H1 (cell line): Measurements from ENCODE around the gene RAI14. TPM values are rescaled to one million over a fixed set of nuclear protein-coding genes. Genes with fewer than 3 reads are reported as not detected.

Source experiments
- CTCF ChIA-PET: fragments of 300-600 bp; sonication (Branson Sonifier 250); formaldehyde crosslinking; loops from one replicate; lab custom pipeline; 2021; ENCODE audit not compliant: partially characterized antibody; lab: Charles Lee
- POLR2A ChIA-PET: fragments of 300-600 bp; sonication (Branson Sonifier 250); formaldehyde crosslinking; loops from one replicate; lab custom pipeline; 2021; ENCODE audit warnings: inconsistent platforms; ENCODE audit not compliant: partially characterized antibody; lab: Charles Lee
- DNase-seq, 2 experiments: peaks; one replicate each; pipeline versions ENCODE4 v3.0.0 to v3.0.0-alpha.2; 2010 to 2022; ENCODE audit warnings: low spot score in 2 of 2, low read depth in 1 of 2, mixed read lengths in 1 of 2
- FAIRE-seq: peaks from 2 replicates; lab custom pipeline; 2011; peaks lifted over from hg19 to GRCh38; lab: Jason Lieb, UNC
- H2AFZ ChIP-seq: 2 replicates; pipeline ENCODE4 v1.8.1; 2012; ENCODE audit warnings: low read length, inconsistent platforms
- H2AK5ac ChIP-seq: 2 replicates; pipeline ENCODE4 v1.6.1; 2013; ENCODE audit warnings: low read depth, low read length
- H2BK120ac ChIP-seq: replicated peaks from 2 replicates; pipeline ENCODE3; 2013; ENCODE audit warnings: low read depth, low read length, inconsistent platforms
- H2BK12ac ChIP-seq: 2 replicates; pipeline ENCODE4 v1.6.1; 2013; ENCODE audit warnings: low read depth, low read length
- H2BK15ac ChIP-seq: 2 replicates; pipeline ENCODE4 v1.6.1; 2013; ENCODE audit warnings: low read length
- H2BK20ac ChIP-seq: 2 replicates; pipeline ENCODE4 v1.6.1; 2013; ENCODE audit warnings: low read length
- H2BK5ac ChIP-seq: 2 replicates; pipeline ENCODE4 v1.6.1; 2013; ENCODE audit warnings: low read depth, low read length
- H3K14ac ChIP-seq: 2 replicates; pipeline ENCODE4 v1.6.1; 2013; ENCODE audit warnings: inconsistent platforms; ENCODE audit not compliant: insufficient read length
- H3K18ac ChIP-seq: 2 replicates; pipeline ENCODE4 v1.6.1; 2013; ENCODE audit warnings: low read length; ENCODE audit errors: extremely low read depth
- H3K23ac ChIP-seq: 2 replicates; pipeline ENCODE4 v1.6.1; 2013; ENCODE audit warnings: inconsistent platforms; ENCODE audit not compliant: insufficient read length
- H3K23me2 ChIP-seq: 2 replicates; pipeline ENCODE4 v1.6.1; 2013; ENCODE audit warnings: low read depth, low read length
- H3K27ac ChIP-seq: 2 replicates; pipeline ENCODE4 v1.6.1; 2011; ENCODE audit warnings: low read depth, low read length, inconsistent platforms
- H3K27me3 ChIP-seq, 4 experiments: replicated peaks in 1 of 4; 1 replicate in 1 of 4; 2 replicates in 3 of 4; pipeline versions ENCODE4 v1.6.1 to v1.8.1; 2011 to 2013; ENCODE audit warnings: low read length in 3 of 4, mild to moderate bottlenecking in 3 of 4, inconsistent platforms in 2 of 4, mixed read lengths in 2 of 4, moderate library complexity in 1 of 4; ENCODE audit not compliant: control insufficient read depth in 3 of 4, insufficient read depth in 3 of 4; ENCODE audit errors: extremely low read depth in 1 of 4
- H3K36me3 ChIP-seq, 4 experiments: 2 replicates each; pipeline versions ENCODE4 v1.6.1 to v1.8.1; 2011 to 2013; ENCODE audit warnings: mild to moderate bottlenecking in 4 of 4, low read length in 3 of 4, moderate library complexity in 2 of 4, control low read depth in 1 of 4, inconsistent platforms in 1 of 4; ENCODE audit not compliant: insufficient read depth in 4 of 4, control insufficient read depth in 2 of 4
- H3K4ac ChIP-seq: replicated peaks from 2 replicates; pipeline ENCODE3; 2013; ENCODE audit warnings: low read length, low read depth, mixed read lengths, inconsistent platforms; ENCODE audit not compliant: insufficient read length
- H3K4me1 ChIP-seq, 4 experiments: replicated peaks in 1 of 4; 1 replicate in 1 of 4; 2 replicates in 3 of 4; pipeline versions ENCODE4 v1.6.1 to v1.8.1; 2011 to 2013; ENCODE audit warnings: low read length in 3 of 4, inconsistent platforms in 2 of 4, mixed read lengths in 1 of 4; ENCODE audit not compliant: insufficient read depth in 4 of 4, control insufficient read depth in 3 of 4
- H3K4me2 ChIP-seq, 2 experiments: 2 replicates each; pipeline versions ENCODE4 v1.6.1 to v1.8.1; 2011 to 2013; ENCODE audit warnings: low read depth in 2 of 2, low read length in 2 of 2, control low read depth in 1 of 2, inconsistent platforms in 1 of 2, mild to moderate bottlenecking in 1 of 2; ENCODE audit not compliant: insufficient read depth in 1 of 2
- H3K4me3 ChIP-seq, 4 experiments: fragments of 200-600, 300-600 bp in 1 of 4; sonication (generic), shearing (Covaris generic), sonication (Bioruptor Twin) in 1 of 4; 2 replicates each; pipeline versions ENCODE4 v1.5.1 to v1.8.1; 2011 to 2016; ENCODE audit warnings: low read length in 4 of 4, low read depth in 3 of 4, control low read depth in 2 of 4, inconsistent platforms in 2 of 4, mild to moderate bottlenecking in 2 of 4, mixed read lengths in 1 of 4, moderate library complexity in 1 of 4; ENCODE audit not compliant: insufficient read depth in 2 of 4; ENCODE audit errors: extremely low read depth in 1 of 4
- H3K56ac ChIP-seq: replicated peaks from 2 replicates; pipeline ENCODE3; 2013; ENCODE audit warnings: low read depth, mild to moderate bottlenecking, mixed read lengths, low read length, inconsistent platforms; ENCODE audit not compliant: insufficient read length
- H3K79me1 ChIP-seq: 2 replicates; pipeline ENCODE4 v1.6.1; 2013; ENCODE audit warnings: low read depth, low read length, control low read depth
- H3K79me2 ChIP-seq, 2 experiments: 2 replicates each; pipeline versions ENCODE4 v1.6.1 to v1.8.1; 2012 to 2013; ENCODE audit warnings: low read length in 2 of 2, mild to moderate bottlenecking in 2 of 2, inconsistent platforms in 1 of 2; ENCODE audit not compliant: insufficient read depth in 2 of 2, control insufficient read depth in 1 of 2
- H3K9ac ChIP-seq, 4 experiments: replicated peaks in 1 of 4; 1 replicate in 1 of 4; 2 replicates in 3 of 4; pipeline versions ENCODE4 v1.6.1 to v1.8.1; 2011 to 2013; ENCODE audit warnings: low read depth in 3 of 4, low read length in 3 of 4, control low read depth in 2 of 4, mild to moderate bottlenecking in 2 of 4, moderate library complexity in 2 of 4, inconsistent platforms in 1 of 4; ENCODE audit errors: extremely low read depth in 1 of 4
- H3K9me3 ChIP-seq, 2 experiments: 2 replicates each; pipeline versions ENCODE4 v1.6.1 to v1.8.1; 2012 to 2013; ENCODE audit warnings: mild to moderate bottlenecking in 2 of 2, moderate library complexity in 2 of 2, control low read depth in 1 of 2, inconsistent platforms in 1 of 2, low read depth in 1 of 2, low read length in 1 of 2, mixed read lengths in 1 of 2; ENCODE audit not compliant: insufficient read depth in 2 of 2
- H4K20me1 ChIP-seq, 2 experiments: replicated peaks in 1 of 2; 2 replicates each; pipeline versions ENCODE3 to v1.8.1; 2011 to 2013; ENCODE audit warnings: inconsistent platforms in 2 of 2, low read length in 2 of 2, mild to moderate bottlenecking in 1 of 2; ENCODE audit not compliant: insufficient read depth in 2 of 2, control insufficient read depth in 1 of 2
- H4K5ac ChIP-seq: 2 replicates; pipeline ENCODE4 v1.6.1; 2013; ENCODE audit warnings: low read length, low read depth, mixed read lengths, inconsistent platforms; ENCODE audit not compliant: insufficient read length
- H4K8ac ChIP-seq: 2 replicates; pipeline ENCODE4 v1.8.0; 2013; ENCODE audit warnings: mild to moderate bottlenecking, moderate library complexity, low read length, inconsistent platforms; ENCODE audit not compliant: insufficient read depth; ENCODE audit errors: extremely low read depth
- H4K91ac ChIP-seq: replicated peaks from 2 replicates; pipeline ENCODE3; 2013; ENCODE audit warnings: low read length, mixed read lengths, inconsistent platforms; ENCODE audit not compliant: insufficient read length
- BCL11A ChIP-seq, 2 experiments: IDR thresholded peaks; one replicate each; pipeline ENCODE4 v1.6.1; 2011; ENCODE audit warnings: low read depth in 2 of 2, low read length in 2 of 2, mild to moderate bottlenecking in 2 of 2
- JUN ChIP-seq: IDR thresholded peaks from 2 replicates; pipeline ENCODE4 v1.6.1; 2011; ENCODE audit warnings: low read depth, mild to moderate bottlenecking, improper control_type of control experiment, low read length
- MAFK ChIP-seq: IDR thresholded peaks from 2 replicates; pipeline ENCODE4 v1.6.1; 2012; ENCODE audit warnings: low read depth, mild to moderate bottlenecking, improper control_type of control experiment, low read length
- WGBS, 2 experiments: shearing (Covaris generic) in 1 of 2; methylation state at CpG; one replicate each; pipeline versions ENCODE4 v1.1.6 to v1.1.7; 2013 to 2015; ENCODE audit warnings: low lambda C conversion rate in 2 of 2, mixed read lengths in 2 of 2, inconsistent platforms in 1 of 2, low coverage in 1 of 2, missing lambda C conversion rate in 1 of 2; ENCODE audit not compliant: insufficient replicate concordance in 2 of 2, insufficient coverage in 1 of 2, insufficient read length in 1 of 2; ENCODE audit errors: extremely low coverage in 1 of 2, missing lambda C conversion rate in 1 of 2; 5-methylcytosine and 5-hydroxymethylcytosine counted together
- polyA plus RNA-seq, 7 experiments: library from polyadenylated mRNA; depleted of rRNA in 3 of 7; stranded (reverse) in 5 of 7; unstranded in 2 of 7; fragments of >200 nt in 5 of 7; fragments of 200-250 nt in 2 of 7; gene quantifications; 1 replicate in 5 of 7; 2 replicates in 1 of 7; 4 replicates in 1 of 7; pipeline versions ENCODE4 v1.2.1 to v1.2.3, GENCODE V29; 2011 to 2013; ENCODE audit warnings: missing spikeins in 2 of 7, mixed read lengths in 2 of 7
- total RNA-seq: library from RNA; stranded (reverse); fragmentation: NEBNext Ultra II Directional; extraction: Animal tissue kit (Norgen Biotek cat#: 25700); gene quantifications from 2 replicates; pipeline ENCODE4 v1.2.1, GENCODE V29; 2021

The RAI14 gene
- total and polyA plus RNA-seq, 2 of the 8 experiments (the other 6 are each of a cell fraction or from before 2014, with no cell fraction given) = 48.4 to 210 TPM

DNA sequence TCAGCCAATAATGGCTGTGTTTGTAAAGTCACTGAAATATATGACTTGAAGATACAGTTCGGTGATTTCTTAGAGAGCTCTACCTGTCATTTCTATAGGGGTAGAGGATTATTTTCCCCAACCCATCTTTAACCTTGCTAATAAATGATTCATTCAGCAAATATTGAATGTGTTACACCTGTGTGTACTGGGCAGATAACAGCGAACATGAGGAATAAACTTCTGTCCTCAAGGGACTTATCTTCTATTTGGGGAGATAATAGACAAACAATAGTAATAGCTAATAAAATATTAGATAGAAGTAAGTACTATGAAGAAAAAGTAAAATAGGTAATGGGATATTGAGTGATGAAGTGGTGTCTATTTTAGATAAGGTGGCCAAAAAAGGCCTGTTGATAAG lies 192.1 kb downstream of the RAI14 start:
- no peaks in the 10 kb centered on the region; the same call in 1 of the 2 replicates for H3K23me2 ChIP-seq
- no peaks in the 10 kb centered on the region for H4K20me1 ChIP-seq
- H3K4me1 ChIP-seq = no peaks in the 10 kb centered on the region
- WGBS, 2 experiments = 90% methylated on average over 2 of the region's 2 CpGs; no CpG with 5 or more reads in 1 of the 2 experiments
- no peaks in the 10 kb centered on the region for H3K79me2 ChIP-seq
- H4K8ac ChIP-seq = no peak overlapping the region
- H3K27me3 ChIP-seq = no peaks in the 10 kb centered on the region
- no peak overlapping the region for H4K91ac ChIP-seq
- H2AK5ac ChIP-seq = no peak overlapping the region
- H3K18ac ChIP-seq = no peak overlapping the region
- H3K56ac ChIP-seq = no peak overlapping the region
- no peaks in the 10 kb centered on the region for H3K9me3 ChIP-seq
- no peak overlapping the region for H3K4ac ChIP-seq
- H3K4me2 ChIP-seq = no peak overlapping the region
- H2BK120ac ChIP-seq = no peak overlapping the region
- no peak overlapping the region for H2AFZ ChIP-seq
- H3K23ac ChIP-seq = no peak overlapping the region
- CTCF ChIA-PET = interaction anchor here (2.7 kb wide), 1 partner anchor 50 kb away, joined by 8 read pairs; no protein-coding TSS in a partner anchor
- H2BK20ac ChIP-seq = no peak overlapping the region
- H3K79me1 ChIP-seq = no peaks in the 10 kb centered on the region
- no peak overlapping the region for H2BK15ac ChIP-seq
- FAIRE-seq = no peak
- no peak overlapping the region for H2BK12ac ChIP-seq
- H2BK5ac ChIP-seq = no peak overlapping the region
- no peak for TF ChIP-seq JUN
- TF ChIP-seq BCL11A (IDR thresholded peaks at IDR 0.05; ENCODE audit: low read depth in 2 of 2, low read length in 2 of 2) = no peak
- TF ChIP-seq MAFK = no peak
- TF ChIP-seq, all 59 proteins: peak for 0
- POLR2A ChIA-PET = interaction anchor here (0.9 to 1.3 kb wide), 4 partner anchors 8 to 75 kb away, joined by 3 to 4 read pairs (median 4); partner anchors contain the start of genes BRIX1 and RAD1
- H3K4me3 ChIP-seq = no peak overlapping the region
- H3K14ac ChIP-seq = no peak overlapping the region
- no peaks in the 10 kb centered on the region; a peak in 2 of 8 replicates for H3K36me3 ChIP-seq
- no peak overlapping the region for H3K9ac ChIP-seq
- no peak overlapping the region for H3K27ac ChIP-seq
- no peak overlapping the region for H4K5ac ChIP-seq
- DNase-seq = no peak
